Upper lobe of left lung (tissue), 4 donors: Measurements from ENCODE around the gene TRUB2.

Source experiments
- CTCF ChIP-seq, 6 experiments: fragments of 450-650 bp in 4 of 6; fragments of 200-600 bp in 2 of 6; sonication (generic) in 2 of 6; IDR thresholded peaks; one replicate each; pipeline ENCODE4 v1.5.1; 2016 to 2019; ENCODE audit warnings: antibody characterized with exemption in 6 of 6
- EP300 ChIP-seq, 4 donors: sonication (generic); formaldehyde crosslinking; IDR thresholded peaks; one replicate each; pipeline ENCODE4 v1.5.1; 2017; ENCODE audit warnings: antibody characterized with exemption in 4 of 4, control low read depth in 2 of 4
- POLR2A ChIP-seq, 4 donors: fragments of 450-650 bp; IDR thresholded peaks; one replicate each; pipeline ENCODE4 v1.5.1; 2016 to 2017; ENCODE audit warnings: antibody characterized with exemption in 4 of 4, mild to moderate bottlenecking in 2 of 4
- POLR2AphosphoS5 ChIP-seq, 2 donors: sonication (generic); formaldehyde crosslinking; IDR thresholded peaks; one replicate each; pipeline ENCODE4 v1.5.1; 2017; ENCODE audit warnings: antibody characterized with exemption in 2 of 2

GRCh38 chr9:128317629-128318028 lies 4.6 kb downstream of the TRUB2 start:
- TF ChIP-seq CTCF (IDR thresholded peaks at IDR 0.05): no peak
- TF ChIP-seq EP300 (IDR thresholded peaks at IDR 0.05): no peak
- TF ChIP-seq POLR2AphosphoS5 (IDR thresholded peaks at IDR 0.05): no peak
- TF ChIP-seq POLR2A (IDR thresholded peaks at IDR 0.05): no peak
